Measurements from ENCODE around the gene GRK4.
"Not testable (repeated sequence)": the region's sequence is repeated elsewhere in the genome, so short reads cannot be mapped to it uniquely, and the experiment has no call there.

GRK4 gene

DNA sequence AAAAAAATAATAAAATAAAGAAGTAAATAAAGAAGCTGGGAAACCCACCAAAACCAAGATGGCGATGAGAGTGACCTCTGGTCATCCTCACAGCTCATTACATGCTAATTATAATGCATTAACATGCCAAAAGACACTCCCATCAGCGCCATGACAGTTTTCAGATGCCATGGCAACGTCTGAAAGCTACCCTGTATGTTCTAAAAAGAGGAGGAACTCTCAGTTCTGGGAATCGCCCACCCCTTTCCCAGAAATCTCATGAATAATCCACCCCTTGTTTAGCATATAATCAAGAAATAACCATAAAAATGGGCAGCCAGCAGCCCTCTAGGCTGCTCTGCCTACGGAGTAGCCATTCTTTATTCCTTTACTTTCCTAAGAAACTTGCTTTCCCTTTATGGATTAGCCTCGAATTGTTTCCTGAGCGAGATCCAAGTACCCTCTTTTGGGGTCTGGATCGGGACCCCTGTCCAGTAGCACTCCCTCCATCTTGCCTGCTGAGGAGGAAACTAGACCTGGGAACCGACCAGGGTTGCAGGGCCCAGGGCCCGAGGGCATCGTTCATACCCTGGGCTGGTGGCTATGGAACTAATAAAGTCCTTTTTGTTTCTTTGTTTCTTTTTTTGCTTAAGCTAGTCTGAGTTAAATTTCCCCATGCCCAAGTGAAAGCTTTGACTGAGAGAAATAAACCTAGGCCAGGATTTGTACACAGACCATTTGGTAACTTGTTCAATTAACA, 80.1 kb downstream of the GRK4 start:
- DNase-seq = no peak

DNA sequence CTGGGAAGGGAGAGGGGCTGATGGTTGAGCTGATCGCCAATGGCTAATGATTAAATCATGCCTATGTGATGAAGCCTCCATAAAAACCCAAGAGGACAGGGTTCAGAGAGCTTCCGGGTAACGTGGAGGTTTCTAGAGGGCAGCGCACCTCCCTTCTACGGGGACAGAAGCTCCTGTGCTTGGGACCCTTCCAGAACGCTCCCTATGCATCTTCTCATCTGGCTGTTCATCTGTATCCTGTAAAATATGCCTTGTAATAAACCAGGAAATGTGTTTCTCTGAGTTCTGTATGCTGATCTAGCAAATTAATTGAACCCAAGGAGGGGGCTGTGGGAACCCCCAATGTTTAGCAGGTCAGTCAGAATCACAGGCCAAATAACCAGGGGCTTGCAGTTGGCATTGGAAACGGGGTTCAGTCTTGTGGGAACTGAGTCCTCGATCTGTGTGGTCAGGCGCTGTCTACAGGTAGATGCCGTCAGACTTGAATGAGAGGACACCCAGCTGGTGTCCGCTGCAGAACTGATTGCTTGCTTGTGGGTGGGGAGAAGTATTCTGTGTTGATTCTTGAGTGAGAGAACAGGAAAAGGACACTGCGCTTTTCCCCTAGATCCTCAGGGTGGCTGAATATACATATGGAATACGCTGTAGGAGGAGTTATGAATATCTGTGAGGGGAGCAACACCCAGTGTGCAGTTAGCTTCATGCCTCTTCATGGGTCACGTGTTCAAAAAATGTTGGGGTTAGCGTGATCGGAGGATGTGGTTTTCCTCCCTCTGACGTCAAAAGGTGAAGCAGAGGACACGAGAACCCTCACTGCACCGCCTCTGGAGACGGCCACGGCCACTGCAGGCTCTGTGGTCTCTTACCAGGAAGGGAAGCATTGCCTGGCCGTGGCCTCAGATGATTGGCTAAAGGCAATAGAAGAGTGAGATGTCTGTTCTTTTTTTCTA, 81.8 kb downstream of the GRK4 start:
- no peak for DNase-seq

DNA sequence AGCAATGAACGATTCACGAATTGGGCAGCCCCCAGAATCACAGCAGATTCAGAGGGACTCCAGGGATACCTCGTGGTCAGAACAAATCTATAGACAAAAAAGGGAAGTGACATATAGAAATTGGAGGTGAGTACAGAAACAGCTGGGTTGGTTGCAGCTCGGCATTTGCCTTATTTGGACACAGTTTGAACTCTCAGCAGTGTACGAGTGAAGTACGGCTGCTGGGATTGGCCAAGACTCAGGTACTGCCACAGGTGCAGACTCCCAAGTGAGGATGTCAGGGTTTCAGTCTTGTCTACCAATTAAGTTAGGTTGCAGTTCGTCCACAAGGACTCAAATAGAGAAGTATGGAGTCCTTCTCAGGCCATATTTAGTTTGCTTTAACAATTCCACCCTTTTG, 82.8 kb downstream of the GRK4 start:
- no peak for DNase-seq

DNA sequence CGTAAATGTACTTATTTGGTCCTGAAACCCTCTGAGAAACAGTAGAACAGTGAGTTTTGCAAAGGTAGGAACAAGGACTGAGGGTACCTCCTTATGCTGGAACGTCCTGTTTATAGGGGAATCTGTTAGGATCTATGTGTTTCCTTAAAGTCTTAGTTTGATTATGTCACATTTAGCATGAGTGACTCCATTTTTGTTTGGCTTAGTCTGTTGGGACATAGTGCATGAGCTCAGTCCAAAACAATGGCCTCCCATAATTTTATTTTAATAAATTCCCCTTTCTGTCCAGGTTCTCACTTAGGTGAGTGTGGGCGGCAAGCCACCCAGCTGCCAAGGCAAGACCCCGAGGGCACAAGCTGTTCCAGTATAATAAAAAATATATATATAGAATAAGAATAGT, 83.3 kb downstream of the GRK4 start:
- no peak for DNase-seq

DNA sequence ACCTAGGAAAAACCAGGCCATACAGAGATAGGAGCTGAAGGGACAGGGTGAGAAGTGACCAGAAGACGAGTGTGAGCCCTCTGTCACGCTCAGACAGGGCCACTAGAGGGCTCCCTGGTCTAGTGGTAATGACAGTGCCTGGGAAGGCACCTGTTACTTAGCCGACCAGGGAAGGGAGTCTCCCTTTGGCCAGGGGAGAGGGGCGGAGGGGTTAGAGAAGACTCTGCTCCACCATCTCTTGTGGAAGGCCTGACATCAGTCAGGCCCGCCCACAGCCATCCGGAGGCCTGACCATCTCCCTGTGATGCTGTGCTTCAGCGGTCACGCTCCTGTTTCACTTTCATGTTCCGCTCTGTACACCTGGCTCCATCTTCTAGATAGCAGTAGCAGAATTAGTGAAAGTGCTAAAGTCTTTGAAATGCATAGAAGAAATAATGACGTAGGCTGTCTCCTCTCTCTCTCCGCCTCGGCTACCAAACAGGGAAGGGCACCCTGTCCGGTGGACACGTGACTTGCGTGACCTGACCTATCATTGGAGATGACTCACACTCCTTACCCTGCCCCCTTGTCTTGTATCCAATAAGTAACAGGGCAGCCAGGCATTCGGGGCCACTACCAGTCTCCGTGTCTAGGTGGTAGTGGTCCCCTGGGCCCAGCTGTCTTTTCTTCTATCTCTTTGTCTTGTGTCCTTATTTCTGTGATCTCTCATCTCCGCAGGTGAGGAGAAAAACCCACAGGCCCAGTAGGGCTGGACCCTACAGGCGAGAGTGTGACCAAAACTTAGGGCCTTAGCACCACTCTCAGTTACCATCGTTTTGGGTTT, 84.3 kb downstream of the GRK4 start:
- DNase-seq = peak; percentile 24 to 46

DNA sequence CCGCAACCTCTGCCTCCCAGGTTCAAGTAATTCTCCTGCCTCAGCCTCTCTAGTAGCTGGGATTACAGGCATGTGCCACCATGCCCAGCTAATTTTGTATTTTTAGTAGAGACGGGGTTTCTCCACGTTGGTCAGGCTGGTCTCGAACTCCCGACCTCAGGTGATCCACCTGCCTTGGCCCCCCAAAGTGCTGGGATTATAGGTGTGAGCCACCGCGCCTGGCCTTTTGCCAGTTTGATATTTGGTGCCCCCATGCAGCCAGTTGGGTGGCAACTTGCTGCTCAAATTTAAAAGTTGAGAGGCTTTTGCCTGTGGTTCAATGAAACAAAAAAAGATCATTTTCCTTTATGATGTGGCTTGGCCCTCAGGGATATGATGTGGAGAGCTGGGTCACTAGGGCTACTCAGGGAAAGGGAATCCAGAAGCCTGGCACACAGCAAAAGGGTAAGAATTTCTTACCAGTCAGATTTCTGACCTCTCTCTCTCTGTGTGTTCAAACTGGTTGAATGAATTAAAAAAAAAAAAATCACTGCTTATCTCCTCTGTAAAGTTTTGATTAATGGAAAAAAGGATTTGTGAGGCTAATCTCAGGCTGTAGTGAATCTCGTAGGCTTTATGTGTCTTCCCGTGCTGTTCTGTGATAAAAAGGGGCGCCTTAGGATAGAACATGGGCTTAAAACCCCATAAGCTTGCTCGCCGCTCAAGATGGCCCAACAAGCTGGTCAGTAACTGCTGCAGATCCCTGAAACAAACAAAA, 87.9 kb downstream of the GRK4 start:
- DNase-seq = not testable (repeated sequence)

DNA sequence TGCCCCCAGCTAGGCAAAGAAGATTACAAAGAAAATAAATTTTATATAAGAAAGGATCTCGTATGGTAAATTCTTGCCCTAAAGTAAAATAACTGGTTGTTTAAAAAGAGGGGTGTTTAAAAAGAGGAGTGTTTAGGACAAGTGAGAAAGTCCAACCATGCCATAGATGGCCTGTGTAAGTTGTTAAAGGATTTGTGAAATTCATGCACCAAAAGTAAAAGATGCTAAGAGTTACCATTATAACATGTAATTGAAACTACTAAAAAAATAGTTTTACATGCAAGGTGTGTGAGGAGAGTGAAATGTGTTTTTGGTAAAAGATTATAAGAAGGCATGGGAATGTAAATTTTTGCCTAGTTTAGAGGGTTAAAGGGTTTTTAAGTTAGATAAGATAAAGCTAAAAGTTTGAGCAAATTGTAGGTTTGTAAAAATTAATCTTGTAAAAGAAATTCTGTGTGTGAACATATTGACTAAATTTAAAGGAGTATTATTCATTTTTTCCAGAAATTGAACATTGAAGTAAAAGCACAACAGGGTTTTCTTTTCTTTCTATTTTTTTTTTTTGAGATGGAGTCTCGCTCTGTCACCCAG, 90.9 kb downstream of the GRK4 start:
- no peak for DNase-seq

DNA sequence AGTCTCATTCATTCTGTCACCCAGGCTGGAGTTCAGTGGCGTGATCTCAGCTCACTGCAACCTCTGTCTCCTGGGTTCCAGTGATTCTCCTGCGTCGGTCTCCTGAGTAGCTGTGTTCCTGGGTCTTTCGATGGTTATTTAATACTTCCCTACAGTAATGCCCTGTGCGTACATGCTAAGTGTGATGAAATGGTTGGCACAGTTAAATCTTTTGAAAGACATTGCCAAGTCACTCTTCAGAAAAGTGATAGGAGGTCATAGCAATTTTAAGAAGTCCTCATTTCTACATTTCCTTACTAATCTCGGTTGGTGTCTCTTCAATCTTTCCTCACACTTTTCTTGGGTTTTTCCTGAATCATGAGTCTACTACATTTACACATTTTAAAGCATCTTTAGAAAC, 96.6 kb downstream of the GRK4 start:
- DNase-seq = no peak

DNA sequence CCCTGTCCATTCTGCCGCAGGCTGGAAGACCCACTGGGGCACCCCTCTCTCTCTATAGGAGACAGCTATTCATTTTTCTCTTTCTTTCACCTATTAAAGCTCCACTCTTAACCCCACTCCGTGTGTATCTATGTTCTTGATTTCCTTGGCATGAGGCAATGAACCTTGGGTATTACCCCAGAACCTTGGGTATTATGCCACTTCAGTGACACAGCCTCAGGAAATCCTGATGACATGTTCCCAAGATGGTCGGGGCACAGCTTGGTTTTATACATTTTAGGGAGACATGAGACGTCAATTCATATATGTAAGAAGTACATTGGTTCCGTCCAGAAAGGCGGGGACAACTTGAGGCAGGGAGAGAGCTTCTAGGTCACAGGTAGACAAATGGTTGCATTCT, 97.6 kb downstream of the GRK4 start:
- no peak for DNase-seq

DNA sequence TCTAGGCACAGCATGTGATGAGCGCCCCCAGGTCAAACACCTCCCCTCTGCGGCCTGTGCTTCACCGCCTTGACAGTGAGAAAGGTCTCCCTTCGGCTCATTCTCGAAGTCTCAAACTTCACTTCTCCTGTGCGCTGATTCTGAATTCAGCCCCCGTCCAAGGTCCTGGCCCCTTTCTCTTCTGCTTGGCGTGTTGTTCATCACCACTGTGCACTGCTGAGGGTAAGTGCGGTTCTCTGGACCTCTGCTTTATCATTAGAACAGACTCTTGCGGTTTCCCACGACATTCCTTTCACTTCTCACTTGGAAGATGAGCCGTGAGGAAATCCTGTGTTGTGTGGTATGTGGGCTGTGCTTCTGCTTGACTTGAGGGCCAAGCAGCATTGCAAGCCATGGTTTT, 99.1 kb downstream of the GRK4 start:
- DNase-seq = no peak

DNA sequence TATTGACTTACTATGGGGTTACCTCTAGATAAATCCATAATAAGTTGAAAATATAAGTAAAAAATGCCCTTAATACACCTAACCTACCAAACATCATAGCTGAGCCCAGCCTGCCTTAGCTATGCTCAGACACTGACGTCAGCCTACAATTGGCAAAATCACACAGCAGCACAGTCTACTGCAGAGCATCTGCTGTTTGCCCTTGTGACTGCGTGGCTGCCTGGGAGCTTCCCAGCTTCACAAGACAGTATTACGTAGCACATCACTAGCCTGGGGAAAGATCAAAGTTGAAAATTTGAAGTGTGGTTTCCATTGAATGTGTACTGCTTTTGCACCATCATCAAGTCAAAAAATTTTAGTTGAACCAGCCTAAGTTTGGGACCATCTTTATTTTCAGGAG, 102.2 kb downstream of the GRK4 start:
- DNase-seq = no peak

DNA sequence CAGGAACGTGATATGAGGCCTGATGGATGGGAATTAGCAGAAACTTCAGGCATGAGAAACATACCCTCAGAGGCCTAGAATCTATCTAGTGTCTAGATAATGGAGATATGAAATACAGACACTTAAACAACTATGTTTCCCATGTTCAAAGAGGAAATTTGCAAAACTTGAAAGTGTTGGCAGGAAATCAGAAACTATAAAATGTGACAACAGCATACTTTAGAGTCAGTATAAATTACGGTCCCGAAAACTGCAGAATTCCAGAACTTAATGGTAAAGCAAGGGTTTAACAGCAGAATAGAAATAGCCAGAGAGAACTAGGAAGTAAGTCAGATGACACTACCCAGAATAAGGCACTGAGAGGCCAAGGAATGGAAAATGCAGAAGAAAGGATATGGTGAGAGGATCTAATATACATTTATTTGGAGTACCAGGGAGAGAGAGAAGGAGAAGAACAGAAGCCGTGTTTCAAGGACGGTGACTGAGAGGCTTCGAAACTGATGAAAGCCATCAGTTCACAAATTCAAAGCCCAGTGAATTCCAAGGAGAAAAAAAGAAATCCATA, 103.5 kb downstream of the GRK4 start:
- DNase-seq = no peak

DNA sequence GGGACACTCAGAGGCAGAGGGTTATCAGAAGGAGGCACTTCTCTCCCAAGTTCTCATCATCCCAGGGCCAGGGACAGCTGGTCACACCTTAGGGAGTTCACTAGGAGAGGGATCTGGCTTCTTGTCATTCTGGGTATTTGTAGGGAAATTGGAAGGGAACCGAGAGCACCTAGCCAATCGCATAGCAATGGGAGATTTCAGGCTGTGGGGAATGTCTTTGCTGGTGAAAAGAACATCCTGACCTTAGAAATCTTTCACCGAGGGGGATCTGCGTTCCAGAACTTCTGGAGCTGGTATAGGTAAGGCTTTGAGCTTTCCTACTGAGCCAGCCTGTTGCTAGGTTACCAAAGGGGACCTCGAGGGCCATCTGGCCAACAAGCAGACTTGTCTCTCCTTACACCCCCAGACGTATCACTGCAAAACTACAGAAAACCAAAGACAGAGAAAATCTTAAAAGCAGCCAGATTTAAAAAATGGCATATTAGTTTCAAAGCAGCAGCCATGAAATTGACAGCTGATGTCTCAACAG, 104.2 kb downstream of the GRK4 start:
- no peak for DNase-seq

DNA sequence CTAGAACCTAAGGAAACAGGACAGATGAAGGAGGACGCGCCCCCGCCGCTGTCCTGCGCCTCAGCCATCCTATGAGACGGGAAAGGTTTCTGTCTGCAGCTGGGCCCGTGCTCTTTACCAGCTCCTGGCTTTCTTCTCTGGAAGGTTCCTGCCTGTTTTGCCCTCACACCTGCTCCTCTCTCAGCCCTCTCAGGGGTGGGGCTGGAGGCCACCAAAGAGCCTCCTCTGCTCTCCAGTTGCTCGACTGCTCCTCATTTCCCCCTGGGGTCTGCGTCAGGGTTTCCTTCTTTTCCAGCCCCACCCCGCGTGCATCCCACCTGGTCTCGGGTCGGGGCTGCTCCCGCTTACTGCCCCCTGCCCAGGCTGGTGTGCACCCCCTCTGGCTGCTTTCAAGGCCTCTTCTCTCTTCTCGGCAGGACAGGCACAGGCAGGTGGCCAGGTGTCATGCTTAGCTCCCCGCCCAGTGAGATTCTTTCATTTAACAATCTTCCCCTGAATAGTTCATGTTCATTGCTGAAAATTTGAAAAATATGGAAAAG, 106.4 kb downstream of the GRK4 start:
- no peak for DNase-seq

DNA sequence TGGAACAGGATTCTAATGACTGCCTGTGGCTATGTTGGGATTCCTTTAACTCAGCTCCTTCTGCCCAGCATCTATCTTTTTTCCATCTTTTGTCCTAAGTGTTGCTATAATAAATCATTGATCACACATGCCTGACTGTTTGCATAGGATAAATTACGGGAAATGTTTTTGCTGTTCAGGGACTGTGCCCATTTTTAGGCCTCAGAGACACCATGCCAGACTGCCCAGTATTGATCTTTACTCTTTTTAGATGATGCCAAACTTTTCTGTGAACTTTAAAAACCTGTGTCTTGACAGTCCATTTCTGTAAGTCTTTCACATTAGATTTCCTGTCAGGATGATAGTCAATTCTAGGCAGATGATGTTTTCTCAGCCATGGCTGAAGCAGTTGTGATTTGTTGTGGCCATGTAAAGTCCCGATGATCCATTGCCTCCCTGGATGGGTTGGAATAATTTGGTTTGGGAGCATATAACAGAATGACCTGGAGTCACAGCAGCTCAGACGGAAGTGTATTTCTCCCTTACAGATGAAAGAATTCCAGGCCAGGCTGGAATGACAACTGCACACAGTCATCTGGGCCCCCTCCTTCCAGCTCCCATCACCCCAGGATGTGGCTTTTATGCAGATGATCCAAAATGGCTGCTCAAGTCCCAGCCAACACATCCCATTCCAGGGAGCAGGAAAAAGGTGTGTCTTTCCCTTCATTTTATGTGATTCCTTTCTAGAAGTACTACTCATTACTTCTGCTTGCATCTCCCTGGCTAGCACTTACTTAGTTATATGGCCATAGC, 107.5 kb downstream of the GRK4 start:
- no peak for DNase-seq

DNA sequence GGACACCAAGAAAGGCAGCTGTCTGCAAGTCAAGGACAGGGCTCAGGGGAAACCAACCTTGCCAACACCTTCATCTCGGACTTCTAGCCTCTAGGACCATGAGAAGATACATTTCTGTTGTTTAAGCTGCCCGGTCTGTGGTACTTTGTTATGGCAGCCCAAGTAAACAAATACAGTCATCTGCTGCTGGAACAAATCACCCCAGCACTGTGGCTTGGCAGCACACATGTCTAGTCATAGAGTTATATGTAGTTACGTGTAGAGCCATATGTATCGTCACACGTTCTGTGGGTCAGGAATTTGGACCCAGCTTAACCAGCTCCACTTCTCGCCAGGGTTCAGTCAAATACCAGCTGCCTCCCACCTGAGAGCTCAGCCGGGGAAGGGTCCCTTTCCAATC, 108.4 kb downstream of the GRK4 start:
- DNase-seq = no peak

DNA sequence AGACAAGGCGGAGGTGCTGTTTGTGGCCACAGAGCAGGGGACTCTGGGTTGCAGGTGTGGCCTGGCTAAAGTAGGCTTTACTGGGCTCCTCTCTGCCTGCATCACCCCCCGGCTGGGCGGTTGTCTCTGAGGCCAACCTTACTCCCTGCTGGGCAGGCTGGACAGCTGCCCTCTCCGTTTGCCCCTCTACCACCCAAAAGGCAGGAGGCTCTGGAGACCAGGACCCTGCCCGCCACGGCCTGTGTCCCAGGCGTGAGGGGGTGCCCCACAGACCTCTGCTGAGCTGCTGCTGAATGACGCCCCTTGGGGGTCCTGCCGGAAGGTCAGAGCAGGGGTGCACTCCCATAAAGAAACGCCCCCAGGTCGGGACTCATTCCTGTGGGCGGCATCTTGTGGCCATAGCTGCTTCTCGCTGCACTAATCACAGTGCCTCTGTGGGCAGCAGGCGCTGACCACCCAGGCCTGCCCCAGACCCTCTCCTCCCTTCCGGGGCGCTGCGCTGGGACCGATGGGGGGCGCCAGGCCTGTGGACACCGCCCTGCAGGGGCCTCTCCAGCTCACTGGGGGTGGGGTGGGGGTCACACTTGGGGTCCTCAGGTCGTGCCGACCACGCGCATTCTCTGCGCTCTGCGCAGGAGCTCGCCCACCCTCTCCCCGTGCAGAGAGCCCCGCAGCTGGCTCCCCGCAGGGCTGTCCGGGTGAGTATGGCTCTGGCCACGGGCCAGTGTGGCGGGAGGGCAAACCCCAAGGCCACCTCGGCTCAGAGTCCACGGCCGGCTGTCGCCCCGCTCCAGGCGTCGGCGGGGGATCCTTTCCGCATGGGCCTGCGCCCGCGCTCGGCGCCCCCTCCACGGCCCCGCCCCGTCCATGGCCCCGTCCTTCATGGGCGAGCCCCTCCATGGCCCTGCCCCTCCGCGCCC, 110.0 kb downstream of the GRK4 start:
- no peak for DNase-seq

DNA sequence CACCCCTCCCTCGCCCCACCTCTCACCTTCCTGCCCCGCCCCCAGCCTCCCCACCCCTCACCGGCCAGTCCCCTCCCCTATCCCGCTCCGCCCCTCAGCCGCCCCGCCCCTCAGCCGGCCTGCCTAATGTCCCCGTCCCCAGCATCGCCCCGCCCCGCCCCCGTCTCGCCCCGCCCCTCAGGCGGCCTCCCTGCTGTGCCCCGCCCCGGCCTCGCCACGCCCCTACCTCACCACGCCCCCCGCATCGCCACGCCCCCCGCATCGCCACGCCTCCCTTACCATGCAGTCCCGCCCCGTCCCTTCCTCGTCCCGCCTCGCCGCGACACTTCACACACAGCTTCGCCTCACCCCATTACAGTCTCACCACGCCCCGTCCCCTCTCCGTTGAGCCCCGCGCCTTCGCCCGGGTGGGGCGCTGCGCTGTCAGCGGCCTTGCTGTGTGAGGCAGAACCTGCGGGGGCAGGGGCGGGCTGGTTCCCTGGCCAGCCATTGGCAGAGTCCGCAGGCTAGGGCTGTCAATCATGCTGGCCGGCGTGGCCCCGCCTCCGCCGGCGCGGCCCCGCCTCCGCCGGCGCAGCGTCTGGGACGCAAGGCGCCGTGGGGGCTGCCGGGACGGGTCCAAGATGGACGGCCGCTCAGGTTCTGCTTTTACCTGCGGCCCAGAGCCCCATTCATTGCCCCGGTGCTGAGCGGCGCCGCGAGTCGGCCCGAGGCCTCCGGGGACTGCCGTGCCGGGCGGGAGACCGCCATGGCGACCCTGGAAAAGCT, 110.9 kb downstream of the GRK4 start, which contains the start of the genes HTT and HTT-AS:
Gene HTT, plus strand, starts transcription at position 604 of the 768 bp plus-strand sequence. Its CDS starts 145 bp downstream, at position 749.
Gene HTT-AS, minus strand, starts transcription at position 461 of the 768 bp plus-strand sequence.
- DNase-seq = peak; percentile 95

Measured in NCI-H1930 (cell line).